SK-N-SH treated with all-trans-retinoic acid at 6 μM for 48 hours (cell line): ENCODE data around the gene DAAM2.

Experiments used
- ATAC-seq: fragments of 200-7000 bp; cut with Tn5 transposase; 3 replicates; pipeline ENCODE4 v1.9.1; 2020; ENCODE audit warnings: mild to moderate bottlenecking, moderate library complexity
- BACH2 ChIP-seq: fragments of 250-450 bp; sonication (Bioruptor Pico); IDR thresholded peaks from 2 replicates; pipeline ENCODE4 v1.9.0; 2021; ENCODE audit warnings: mild to moderate bottlenecking, borderline replicate concordance
- CREB5 ChIP-seq: fragments of 250-450 bp; sonication (Bioruptor Pico); IDR thresholded peaks from 2 replicates; pipeline ENCODE4 v1.5.1; 2020; ENCODE audit warnings: low read depth, mild to moderate bottlenecking, moderate library complexity
- CSDC2 ChIP-seq: fragments of 250-450 bp; sonication (Bioruptor Pico); IDR thresholded peaks from 2 replicates; pipeline ENCODE4 v1.5.0; 2020; ENCODE audit warnings: mild to moderate bottlenecking, moderate library complexity
- CSRNP3 ChIP-seq: fragments of 250-450 bp; sonication (Bioruptor Pico); IDR thresholded peaks from 2 replicates; pipeline ENCODE4 v1.5.1; 2021; ENCODE audit warnings: mild to moderate bottlenecking, moderate library complexity
- ESRRG ChIP-seq: fragments of 250-450 bp; sonication (Bioruptor Pico); IDR thresholded peaks from 2 replicates; pipeline ENCODE4 v1.6.1; 2021; ENCODE audit warnings: mild to moderate bottlenecking
- GLIS3 ChIP-seq: fragments of 250-450 bp; sonication (Bioruptor Pico); IDR thresholded peaks from 2 replicates; pipeline ENCODE4 v1.5.0; 2020; ENCODE audit warnings: mild to moderate bottlenecking, moderate library complexity
- ISL1 ChIP-seq: fragments of 250-450 bp; sonication (Bioruptor Pico); IDR thresholded peaks from 2 replicates; pipeline ENCODE4 v2.1.2; 2022; ENCODE audit warnings: mild to moderate bottlenecking, moderate library complexity
- PATZ1 ChIP-seq: fragments of 250-450 bp; sonication (Bioruptor Pico); IDR thresholded peaks from 2 replicates; pipeline ENCODE4 v1.8.0; 2020; ENCODE audit warnings: mild to moderate bottlenecking, moderate library complexity, borderline replicate concordance
- POU6F1 ChIP-seq: fragments of 250-450 bp; sonication (Bioruptor Pico); IDR thresholded peaks from 2 replicates; pipeline ENCODE4 v1.8.0; 2021; ENCODE audit warnings: low read depth, mild to moderate bottlenecking, moderate library complexity, borderline replicate concordance
- PPARA ChIP-seq: fragments of 250-450 bp; sonication (Bioruptor Pico); IDR thresholded peaks from 2 replicates; pipeline ENCODE4 v1.5.0; 2020; ENCODE audit warnings: mild to moderate bottlenecking, borderline replicate concordance
- RARB ChIP-seq: fragments of 250-450 bp; sonication (Bioruptor Pico); IDR thresholded peaks from 2 replicates; pipeline ENCODE4 v1.8.0; 2021; ENCODE audit warnings: mild to moderate bottlenecking, moderate library complexity
- SNAI2 ChIP-seq: fragments of 250-450 bp; sonication (Bioruptor Pico); IDR thresholded peaks from 2 replicates; pipeline ENCODE4 v1.5.0; 2020; ENCODE audit warnings: mild to moderate bottlenecking, moderate library complexity
- TCF4 ChIP-seq: fragments of 250-450 bp; sonication (Bioruptor Pico); IDR thresholded peaks from 2 replicates; pipeline ENCODE4 v1.8.0; 2021; ENCODE audit warnings: mild to moderate bottlenecking, moderate library complexity, borderline replicate concordance
- TOX ChIP-seq: fragments of 250-450 bp; sonication (Bioruptor Pico); IDR thresholded peaks from 2 replicates; pipeline ENCODE4 v1.8.0; 2021; ENCODE audit warnings: mild to moderate bottlenecking, moderate library complexity, borderline replicate concordance
- TSHZ2 ChIP-seq: fragments of 250-450 bp; sonication (Bioruptor Pico); IDR thresholded peaks from 2 replicates; pipeline ENCODE4 v1.5.0; 2020; ENCODE audit warnings: mild to moderate bottlenecking, moderate library complexity
- ZC3H10 ChIP-seq: fragments of 250-450 bp; sonication (Bioruptor Pico); IDR thresholded peaks from 2 replicates; pipeline ENCODE4 v1.5.1; 2021; ENCODE audit warnings: mild to moderate bottlenecking, moderate library complexity
- ZFP3 ChIP-seq: fragments of 250-450 bp; sonication (Bioruptor Pico); IDR thresholded peaks from 2 replicates; pipeline ENCODE4 v1.5.0; 2020; ENCODE audit warnings: mild to moderate bottlenecking, moderate library complexity
- ZFP30 ChIP-seq: fragments of 450-650 bp; formaldehyde crosslinking; IDR thresholded peaks from 2 replicates; pipeline ENCODE4 v1.5.0; 2022; ENCODE audit warnings: mild to moderate bottlenecking, moderate library complexity
- ZNF565 ChIP-seq: fragments of 450-650 bp; formaldehyde crosslinking; conservative IDR thresholded peaks from 2 replicates; pipeline ENCODE4 v1.5.0; 2020; ENCODE audit warnings: low read depth, mild to moderate bottlenecking, moderate library complexity
- ZNF70 ChIP-seq: fragments of 450-650 bp; formaldehyde crosslinking; IDR thresholded peaks from 2 replicates; pipeline ENCODE4 v1.5.0; 2020; ENCODE audit warnings: mild to moderate bottlenecking, moderate library complexity
- ZNF8 ChIP-seq: fragments of 450-650 bp; formaldehyde crosslinking; IDR thresholded peaks from 2 replicates; pipeline ENCODE4 v1.5.0; 2020; ENCODE audit warnings: mild to moderate bottlenecking, moderate library complexity

Gene DAAM2

GRCh38 chr6:39861663-39862062 is 69.5 kb downstream of the DAAM2 start:
- TF ChIP-seq ZC3H10 (CRISPR knock-in tag), result no peak
- ATAC-seq, result no peak

- peak; percentile 68 for ATAC-seq
- TF ChIP-seq GLIS3 (CRISPR knock-in tag) (no peak), PPARA (CRISPR knock-in tag) (no peak), ZFP3 (CRISPR knock-in tag) (no peak), ESRRG (CRISPR knock-in tag) (no peak), ZNF8 (CRISPR knock-in tag) (no peak), ZNF70 (no peak), CSRNP3 (CRISPR knock-in tag) (no peak), TOX (CRISPR knock-in tag) (no peak), CREB5 (CRISPR knock-in tag) (no peak), CSDC2 (CRISPR knock-in tag) (no peak), PATZ1 (CRISPR knock-in tag) (no peak), SNAI2 (CRISPR knock-in tag) (no peak), ZFP30 (CRISPR knock-in tag) (no peak), TCF4 (CRISPR knock-in tag) (no peak), TSHZ2 (CRISPR knock-in tag) (no peak), ISL1 (no peak), POU6F1 (CRISPR knock-in tag) (no peak)
- TF ChIP-seq, all 23 proteins: peak for 0
Measured at GRCh38 chr6:39865011-39865888, 73.1 kb downstream of the DAAM2 start.

GRCh38 chr6:39867592-39867991 is 75.4 kb downstream of the DAAM2 start:
- no peak for ATAC-seq
- no peak for TF ChIP-seq GLIS3 (CRISPR knock-in tag)
- no peak for TF ChIP-seq CREB5 (CRISPR knock-in tag)
- TF ChIP-seq SNAI2 (CRISPR knock-in tag), result no peak
- no peak for TF ChIP-seq TOX (CRISPR knock-in tag)
- TF ChIP-seq BACH2, result no peak
- TF ChIP-seq ZFP30 (CRISPR knock-in tag), result no peak
- no peak for TF ChIP-seq RARB (CRISPR knock-in tag)
- TF ChIP-seq ISL1, result no peak
- TF ChIP-seq ZC3H10 (CRISPR knock-in tag), result no peak
- TF ChIP-seq ZNF8 (CRISPR knock-in tag), result no peak
- no peak for TF ChIP-seq ESRRG (CRISPR knock-in tag)
- no peak for TF ChIP-seq ZNF70
- TF ChIP-seq ZFP3 (CRISPR knock-in tag), result no peak
- no peak for TF ChIP-seq PPARA (CRISPR knock-in tag)
- no peak for TF ChIP-seq PATZ1 (CRISPR knock-in tag)
- TF ChIP-seq ZNF565 (CRISPR knock-in tag), result no peak
